GM18951 (cell line): ENCODE data around the gene CAMSAP1.

Experiments
- POLR2A ChIP-seq: IDR thresholded peaks from 4 replicates; pipeline ENCODE4 v1.6.1; 2011; ENCODE audit warnings: mild to moderate bottlenecking; ENCODE audit not compliant: insufficient read length, insufficient read depth; ENCODE audit errors: extremely low read depth
- in situ Hi-C: fragments of 300-500 bp; cut with MboI; formaldehyde crosslinking; loops from one replicate; pipeline ENCODE4 v1.12.0; 2022; ENCODE audit warnings: low sequenced_read_pairs, mixed read lengths, inconsistent platforms; ENCODE audit not compliant: unreplicated experiment

CAMSAP1 gene

DNA sequence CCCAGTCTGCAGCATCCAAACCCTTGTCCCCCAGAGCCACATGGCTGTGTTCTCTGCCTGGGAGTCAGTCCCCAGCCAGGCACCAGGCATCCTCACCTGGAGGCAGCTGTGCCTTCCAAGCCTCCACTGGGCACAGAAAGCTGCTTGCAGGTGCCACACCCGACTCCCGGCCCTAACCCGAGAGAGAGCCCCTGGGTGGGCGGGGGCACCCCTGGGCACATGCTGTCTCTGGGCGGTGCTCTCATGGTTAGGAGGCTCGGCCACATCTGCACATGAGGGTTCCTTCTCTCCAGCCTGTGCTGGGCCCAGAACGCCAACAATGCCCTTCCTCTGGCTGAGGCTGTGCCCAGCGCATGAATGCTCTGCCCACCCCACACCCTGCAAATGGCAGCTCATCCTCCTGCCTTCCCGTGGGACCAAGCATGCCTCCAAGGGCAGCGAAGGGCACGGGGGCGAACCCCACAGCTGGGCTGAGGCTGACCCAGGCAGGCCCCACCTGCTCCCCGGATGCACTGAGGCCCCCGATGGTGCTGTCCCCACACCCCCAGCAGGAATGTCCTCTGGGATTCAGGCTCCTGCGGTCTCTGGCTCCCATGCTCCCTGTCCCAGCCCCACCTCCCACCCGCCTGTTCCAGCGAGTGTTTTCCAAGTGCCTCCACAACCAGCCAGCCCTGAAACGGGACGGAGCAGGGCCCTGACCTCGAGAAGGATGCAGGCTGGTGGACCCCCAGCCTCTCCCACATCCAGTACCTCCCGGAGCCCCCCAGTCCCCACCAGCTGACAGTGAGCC is 22.5 kb upstream of the CAMSAP1 start:
- in situ Hi-C loops = no loop called here
- TF ChIP-seq POLR2A = no peak

DNA sequence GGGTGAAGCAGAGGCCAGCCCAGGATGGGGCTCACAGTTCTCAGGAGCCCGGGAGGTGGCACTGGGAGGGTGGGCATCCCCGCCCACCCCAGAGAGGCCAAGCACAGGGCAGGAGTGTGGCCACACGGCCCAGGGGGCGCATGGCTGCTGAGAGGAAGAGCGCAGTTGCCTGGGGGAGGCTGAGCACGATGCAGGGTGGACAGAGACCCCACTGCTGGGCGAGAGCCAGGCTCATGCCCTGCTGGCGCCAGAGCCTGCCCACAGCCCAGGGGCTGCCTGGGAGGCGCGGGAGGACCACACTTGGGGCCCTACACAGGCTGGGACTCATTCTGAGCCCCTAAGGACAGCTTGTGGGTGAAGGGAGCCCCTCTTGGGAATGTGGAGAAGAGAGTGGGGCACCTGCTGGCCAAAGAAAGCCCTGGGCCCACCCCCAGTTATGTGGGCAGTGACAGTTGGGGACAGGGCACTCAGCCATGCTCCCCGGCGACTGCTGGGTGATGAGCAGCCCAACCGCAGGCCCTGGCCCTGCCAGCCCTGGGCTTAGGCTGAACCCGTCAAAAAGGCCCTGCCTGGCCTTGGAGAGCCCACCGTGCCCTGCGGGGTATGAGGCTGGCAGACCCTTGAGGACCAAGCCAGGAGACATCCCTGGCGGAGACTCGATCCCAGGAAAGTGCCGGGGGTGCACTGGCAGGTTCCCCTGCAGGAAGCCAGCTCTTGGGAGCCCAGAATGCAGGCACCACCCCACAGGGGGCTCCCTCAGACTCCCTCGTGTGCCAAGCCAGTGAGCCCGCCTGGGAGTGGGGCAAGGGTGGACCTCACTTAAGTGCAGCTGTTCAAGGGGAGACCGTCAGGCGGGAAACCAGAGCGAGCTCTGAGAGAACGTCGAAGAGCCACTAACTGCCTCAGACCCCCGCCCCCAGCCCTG is 21.6 kb upstream of the CAMSAP1 start:
- no peak for TF ChIP-seq POLR2A
- in situ Hi-C loops = no loop called here

DNA sequence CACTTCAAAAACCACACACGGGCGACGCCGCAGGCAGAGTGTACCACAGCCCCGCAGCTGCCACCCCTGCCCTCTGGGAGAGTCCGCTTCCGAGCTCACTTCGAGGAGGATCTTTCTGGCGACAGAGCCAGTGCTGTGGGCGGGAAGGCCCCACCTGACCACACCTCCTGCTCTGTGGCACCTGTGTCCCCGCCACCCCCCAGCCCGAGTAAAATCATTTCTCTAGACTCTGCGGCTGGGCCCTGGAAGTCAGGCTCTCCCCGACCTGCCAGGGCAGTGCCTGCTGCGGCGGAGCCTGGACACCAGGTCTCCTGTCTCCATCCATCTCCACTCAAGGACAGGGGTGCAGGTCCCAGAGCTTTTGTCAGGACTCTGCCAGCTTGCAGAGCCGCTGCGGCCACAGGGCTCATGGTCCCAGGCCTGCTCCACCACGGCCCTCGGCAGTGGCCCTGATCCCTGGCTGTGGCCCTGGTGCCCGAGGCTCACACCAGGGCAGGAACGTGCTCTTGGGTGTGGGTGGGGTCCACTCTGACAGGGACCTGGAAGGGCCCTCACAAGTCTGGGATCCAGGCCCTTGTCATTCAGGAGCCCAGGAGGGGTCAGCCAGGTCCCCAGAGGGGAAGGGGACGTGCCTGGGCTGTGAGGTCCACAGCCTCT is 20.9 kb upstream of the CAMSAP1 start:
- in situ Hi-C loops = no loop called here
- TF ChIP-seq POLR2A = no peak

DNA sequence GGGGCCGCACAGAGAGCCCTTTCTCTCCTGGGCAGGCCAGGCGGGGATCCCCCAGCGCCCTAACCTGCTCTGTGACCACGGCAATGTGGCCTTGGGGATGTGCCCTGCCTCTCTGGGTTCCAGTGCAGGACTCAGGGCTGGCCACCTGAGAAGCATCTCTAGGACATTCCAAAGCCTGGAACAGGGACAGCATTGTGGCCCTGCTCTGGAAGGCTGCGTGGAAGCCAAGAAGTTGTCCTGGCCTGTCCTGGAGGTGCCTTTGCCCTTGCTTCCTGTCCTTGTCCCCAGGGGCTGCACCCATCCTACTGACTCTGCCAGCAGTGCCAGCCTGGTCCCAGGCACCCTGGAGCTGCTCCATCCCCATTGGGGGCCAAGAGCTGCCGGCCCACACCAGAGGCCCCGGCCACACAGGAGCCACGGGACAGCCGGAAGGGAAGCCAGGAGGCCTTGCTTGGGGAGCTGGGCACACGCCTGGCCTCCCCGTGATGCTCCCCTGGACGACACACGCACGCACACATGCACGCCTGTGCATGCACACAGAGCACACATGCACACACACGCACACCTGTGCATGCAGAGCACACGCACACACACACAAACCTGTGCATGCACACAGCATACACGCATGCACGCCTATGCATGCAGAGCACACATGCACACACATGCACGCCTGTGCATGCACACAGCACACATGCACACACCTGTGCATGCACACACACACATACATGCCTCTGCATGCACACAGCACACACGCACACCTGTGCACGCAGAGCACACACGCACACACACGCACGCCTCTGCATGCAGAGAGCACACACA is 20.1 kb upstream of the CAMSAP1 start:
- in situ Hi-C loops = no loop called here
- no peak for TF ChIP-seq POLR2A

DNA sequence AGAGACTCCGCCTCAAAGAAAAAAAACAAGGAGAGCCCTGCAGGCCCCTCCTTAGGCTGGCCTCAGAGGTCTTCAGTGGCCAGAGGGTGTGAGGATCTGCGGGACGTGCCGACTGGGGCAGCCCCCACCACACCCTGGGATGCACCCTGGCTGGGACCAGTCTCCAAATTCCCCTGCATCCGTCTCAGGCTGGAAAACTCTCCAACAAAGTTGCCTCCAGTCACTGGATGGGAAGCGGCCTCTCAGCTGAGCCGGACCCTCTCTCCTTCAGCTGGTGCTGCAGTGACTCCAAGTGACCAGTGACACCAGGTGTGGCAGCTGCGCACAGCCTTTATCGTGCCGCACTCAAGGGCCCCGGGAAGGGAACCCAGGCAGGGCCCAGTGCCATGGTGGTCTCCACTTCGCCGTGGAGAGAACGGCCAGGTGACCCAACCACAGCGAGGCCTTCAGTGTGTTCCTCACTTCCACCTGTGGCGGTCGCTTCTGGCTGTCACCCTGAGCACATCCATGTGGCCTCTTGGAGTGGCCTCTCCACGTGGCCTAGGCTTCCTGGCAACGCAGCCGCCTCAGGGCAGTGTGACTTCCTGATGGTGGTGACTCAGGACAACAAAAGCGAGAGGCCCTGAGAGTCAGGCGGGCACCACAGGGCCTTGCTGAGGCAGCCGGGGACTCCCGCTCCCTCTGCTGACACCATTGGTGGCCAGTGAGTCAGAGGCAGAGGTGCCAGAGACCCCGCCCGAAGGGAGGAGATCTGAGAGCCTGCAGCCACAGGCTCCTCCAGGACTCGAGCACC is 19.3 kb upstream of the CAMSAP1 start:
- in situ Hi-C loops = no loop called here
- no peak for TF ChIP-seq POLR2A

DNA sequence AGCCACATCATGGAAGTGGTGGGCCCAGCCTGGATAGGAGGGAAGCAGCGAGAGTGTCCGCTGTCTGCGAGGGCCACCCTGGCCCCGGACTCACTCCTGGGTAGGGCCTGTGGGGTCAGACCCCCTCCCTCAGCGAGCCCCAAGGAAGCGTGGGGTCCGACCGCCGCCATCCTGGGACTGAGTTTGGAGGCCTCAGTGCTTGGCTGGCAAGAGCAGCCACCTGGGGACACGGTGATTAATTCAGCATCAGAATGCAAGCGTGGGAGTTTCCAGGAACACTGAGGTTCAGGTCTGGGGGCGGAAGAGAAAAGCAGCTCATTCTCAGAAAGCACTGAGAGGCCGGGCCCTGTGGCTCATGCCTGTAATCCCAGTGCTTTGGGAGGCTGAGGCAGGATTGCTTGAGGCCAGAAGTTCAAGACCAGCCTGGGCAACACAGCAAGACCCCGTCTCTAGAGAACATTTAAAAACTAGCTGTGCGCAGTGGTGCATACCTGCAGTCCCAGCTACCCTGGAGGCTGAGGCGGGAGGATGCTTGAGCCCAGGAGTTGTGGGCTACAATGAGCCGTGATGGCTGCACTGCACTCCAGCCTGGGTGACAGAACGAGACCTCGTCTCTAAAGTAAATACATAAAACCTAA is 18.3 kb upstream of the CAMSAP1 start:
- in situ Hi-C loops = no loop called here
- TF ChIP-seq POLR2A = no peak

DNA sequence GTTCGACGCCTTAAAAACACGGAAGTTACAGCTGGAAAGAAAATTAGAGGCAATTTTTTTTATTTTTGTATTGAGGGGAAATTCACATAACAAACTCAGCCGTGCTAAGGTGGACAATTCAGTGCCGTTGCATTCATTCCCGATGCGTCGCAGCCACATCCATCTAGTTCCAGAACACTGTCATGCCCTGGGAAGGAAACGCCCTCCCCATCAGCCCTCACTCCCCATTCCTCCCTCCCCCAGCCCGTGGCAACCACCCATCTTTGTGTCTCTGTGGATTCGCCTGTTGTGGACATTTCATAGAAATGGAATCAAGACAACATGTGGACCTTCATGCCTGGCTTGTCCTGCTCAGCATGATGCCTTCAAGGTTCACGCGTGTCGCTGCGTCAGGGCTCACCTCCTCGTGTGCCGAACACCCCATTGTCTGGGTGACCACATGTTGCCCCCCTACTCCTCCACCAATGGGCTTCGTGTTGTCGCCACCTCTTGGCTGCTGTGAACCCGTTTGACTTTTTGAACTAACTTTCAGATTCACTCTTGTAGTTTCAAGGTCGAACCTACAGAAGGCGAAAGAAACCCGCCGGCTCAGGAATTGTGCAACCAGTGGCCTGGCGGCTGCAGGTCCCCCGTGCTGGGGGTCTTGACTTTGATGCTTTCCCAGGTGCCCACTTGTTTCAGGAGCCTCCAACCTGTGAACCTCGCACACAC is 17.4 kb upstream of the CAMSAP1 start:
- in situ Hi-C loops = no loop called here
- no peak for TF ChIP-seq POLR2A

DNA sequence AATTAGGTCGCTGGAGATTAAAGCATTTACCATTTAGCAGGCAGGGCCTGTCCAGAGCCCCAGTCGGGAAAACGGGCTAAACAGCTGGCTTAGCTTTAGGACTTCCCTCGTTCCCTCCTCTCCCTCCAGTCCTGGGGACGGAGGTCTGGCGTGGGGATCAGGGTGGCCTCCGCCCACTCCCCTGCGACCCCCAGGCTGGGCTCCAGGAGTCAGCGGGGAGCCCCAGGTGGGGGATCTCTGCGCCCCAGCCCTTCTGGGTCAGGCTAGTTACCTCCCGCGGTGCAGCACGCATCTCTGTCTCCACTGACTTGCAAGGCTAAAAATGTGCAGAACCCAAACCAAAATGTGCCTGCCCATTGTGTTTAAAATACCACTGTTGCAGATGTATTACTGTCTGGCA is 16.2 kb upstream of the CAMSAP1 start:
- TF ChIP-seq POLR2A = no peak
- in situ Hi-C loops = no loop called here

DNA sequence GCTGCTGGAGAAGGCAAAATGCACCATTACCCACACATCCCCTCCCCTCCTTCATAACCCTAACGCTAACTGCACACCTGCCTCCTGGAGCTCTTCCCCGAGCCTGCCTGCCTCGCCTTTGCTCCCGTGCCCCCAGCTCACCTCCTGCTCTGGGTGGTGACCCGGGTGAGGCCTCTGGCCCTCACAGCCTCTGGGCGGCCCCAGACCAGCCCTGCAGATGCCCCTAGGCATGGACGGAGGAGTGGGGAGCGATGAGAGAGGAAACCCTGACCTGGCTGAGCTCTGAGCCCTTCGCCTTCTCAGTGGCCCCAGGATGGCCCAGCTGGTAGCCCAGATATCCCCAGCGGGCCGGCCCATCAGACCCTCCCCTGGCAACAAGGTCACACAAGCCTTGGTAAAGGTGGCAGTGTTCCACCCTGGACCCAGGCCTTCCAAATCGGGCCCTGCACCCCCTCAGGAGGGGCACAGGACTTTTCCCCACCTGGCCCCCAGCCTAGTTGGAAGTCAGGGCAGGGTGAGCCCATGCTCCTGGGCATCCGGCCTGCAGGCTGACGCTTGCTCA is 14.5 kb upstream of the CAMSAP1 start:
- in situ Hi-C loops = no loop called here
- no peak for TF ChIP-seq POLR2A

DNA sequence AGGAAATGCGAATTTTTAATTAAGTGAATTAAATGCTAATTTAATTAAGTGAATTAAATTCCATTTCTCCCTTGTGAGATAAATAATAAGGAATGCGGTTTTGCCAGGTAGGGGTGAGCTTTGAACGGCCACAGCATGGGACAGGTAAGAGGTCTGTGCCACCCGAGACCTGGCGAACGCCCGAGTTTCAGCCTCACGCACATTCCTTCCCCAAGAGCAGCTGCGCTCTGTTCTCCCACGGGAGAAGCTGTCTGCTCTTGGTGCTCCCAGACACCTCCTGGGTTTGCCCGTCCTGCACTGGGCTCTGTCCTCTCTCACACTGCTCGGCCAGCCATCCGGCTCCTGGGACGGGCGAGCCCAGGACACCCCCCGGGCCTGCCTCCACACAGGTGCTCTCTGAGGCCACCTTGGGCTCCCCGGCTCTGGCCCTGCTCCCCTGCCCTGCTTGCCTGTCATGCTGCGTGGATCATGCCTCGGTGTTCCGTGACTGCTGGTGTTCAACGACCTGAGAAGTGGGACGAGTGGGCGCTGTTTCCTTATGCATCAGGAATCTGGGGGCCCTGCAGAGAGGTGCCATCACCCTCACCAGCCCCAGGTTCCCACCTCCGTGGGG is 13.7 kb upstream of the CAMSAP1 start:
- in situ Hi-C loops = no loop called here
- TF ChIP-seq POLR2A = no peak

DNA sequence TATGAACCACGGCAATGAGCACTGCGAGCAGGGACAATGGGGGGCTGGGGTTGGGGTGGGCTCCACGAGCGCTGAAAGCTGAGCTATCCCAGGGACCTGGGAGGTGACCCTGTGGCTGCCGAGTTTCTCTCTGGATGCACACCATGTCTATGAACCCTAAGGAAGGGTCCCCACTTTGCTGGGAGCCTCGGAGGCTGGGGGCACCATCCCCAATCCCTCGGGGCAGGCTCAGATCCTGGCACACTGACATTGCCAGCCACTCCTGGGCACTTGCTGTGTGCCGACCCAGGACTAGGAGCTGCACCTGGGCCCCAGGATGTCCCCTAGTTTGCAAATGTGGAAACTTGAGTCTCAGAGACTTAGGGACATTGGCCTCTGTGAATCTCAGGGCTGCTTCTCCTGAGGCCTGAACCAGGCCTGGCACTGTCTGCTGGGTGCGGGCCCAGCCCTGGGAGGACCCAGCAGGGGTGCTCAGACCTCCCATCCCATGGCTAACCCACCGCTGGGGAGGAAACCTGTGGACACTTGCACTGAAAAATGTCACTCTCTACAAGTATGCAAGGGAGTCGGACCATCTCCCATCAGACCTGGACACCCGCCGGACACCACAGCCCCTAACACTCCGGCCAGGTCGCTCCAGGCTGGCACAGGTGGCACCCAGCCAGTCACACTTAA is 13.0 kb upstream of the CAMSAP1 start:
- TF ChIP-seq POLR2A = no peak
- in situ Hi-C loops = no loop called here
